NB4 (cell line): ENCODE data around the gene DPP4.
A peak's percentile ranks its signal among the peaks of the same experiment; 100 is the strongest.

Experiments used
- DNase-seq: peaks from one replicate; pipeline ENCODE4 v3.0.0; 2010; ENCODE audit warnings: low read depth
- H3K4me3 ChIP-seq: one replicate; pipeline ENCODE4 v1.5.1; 2011; ENCODE audit warnings: mild to moderate bottlenecking, low read depth, low read length, moderate library complexity
- CTCF ChIP-seq: IDR thresholded peaks from one replicate; pipeline ENCODE4 v1.5.1; 2012; ENCODE audit warnings: low read depth, low read length
- MAX ChIP-seq: IDR thresholded peaks from 2 replicates; pipeline ENCODE4 v1.6.1; 2011; ENCODE audit warnings: low read depth, low read length
- MYC ChIP-seq: IDR thresholded peaks from 2 replicates; pipeline ENCODE4 v1.6.1; 2011; ENCODE audit warnings: low read depth, low read length
- POLR2A ChIP-seq: IDR thresholded peaks from 2 replicates; pipeline ENCODE4 v1.6.1; 2011; ENCODE audit warnings: mild to moderate bottlenecking; ENCODE audit not compliant: insufficient read length; ENCODE audit errors: extremely low read depth

DPP4 gene

DNA sequence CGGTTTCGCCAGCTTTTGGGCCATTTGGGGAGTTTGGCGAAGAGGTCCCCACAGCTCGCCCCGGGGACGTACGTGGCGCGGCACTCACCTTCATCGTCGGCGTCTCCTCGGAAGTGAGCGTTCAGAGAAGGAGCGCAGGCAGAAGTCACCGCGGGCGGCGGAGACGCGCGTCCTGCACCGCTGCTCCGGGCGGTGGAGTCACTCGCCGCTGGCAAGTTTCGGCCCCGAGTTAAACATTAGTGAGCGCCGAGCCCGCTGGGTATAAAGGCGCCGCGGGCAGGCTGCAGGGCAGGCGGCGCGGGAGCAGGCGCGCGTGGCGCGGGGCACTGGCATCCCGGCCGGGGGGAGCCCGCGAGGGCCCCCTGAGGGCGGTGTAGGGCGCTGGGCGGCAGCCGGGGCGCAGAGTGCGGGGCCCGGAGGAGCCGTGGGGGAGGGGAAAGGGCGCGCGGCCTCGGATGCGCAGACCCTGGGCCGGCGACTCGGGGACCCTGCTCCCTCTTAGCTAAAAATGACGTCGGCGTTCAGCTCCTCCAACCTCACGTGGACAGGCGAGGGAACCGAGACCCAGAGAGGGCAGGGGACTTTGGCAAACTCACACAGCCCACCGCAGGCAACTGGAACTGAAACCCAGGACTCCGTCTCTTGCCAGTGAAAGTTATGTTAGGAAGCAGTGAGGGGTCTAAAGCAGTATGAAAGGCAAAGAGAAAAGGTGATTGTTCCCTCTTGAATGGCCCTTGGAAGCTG, at the start of gene DPP4:
DPP4 (minus strand) TSS at position 328 of the 744 bp plus-strand sequence; CDS start at position 94, 234 bp downstream.
- TF ChIP-seq MAX (no peak), CTCF (no peak), POLR2A (no peak), MYC (no peak)
- DNase-seq: peak; percentile 16
- H3K4me3 ChIP-seq: no peak within 1 kb of the TSS

DNA sequence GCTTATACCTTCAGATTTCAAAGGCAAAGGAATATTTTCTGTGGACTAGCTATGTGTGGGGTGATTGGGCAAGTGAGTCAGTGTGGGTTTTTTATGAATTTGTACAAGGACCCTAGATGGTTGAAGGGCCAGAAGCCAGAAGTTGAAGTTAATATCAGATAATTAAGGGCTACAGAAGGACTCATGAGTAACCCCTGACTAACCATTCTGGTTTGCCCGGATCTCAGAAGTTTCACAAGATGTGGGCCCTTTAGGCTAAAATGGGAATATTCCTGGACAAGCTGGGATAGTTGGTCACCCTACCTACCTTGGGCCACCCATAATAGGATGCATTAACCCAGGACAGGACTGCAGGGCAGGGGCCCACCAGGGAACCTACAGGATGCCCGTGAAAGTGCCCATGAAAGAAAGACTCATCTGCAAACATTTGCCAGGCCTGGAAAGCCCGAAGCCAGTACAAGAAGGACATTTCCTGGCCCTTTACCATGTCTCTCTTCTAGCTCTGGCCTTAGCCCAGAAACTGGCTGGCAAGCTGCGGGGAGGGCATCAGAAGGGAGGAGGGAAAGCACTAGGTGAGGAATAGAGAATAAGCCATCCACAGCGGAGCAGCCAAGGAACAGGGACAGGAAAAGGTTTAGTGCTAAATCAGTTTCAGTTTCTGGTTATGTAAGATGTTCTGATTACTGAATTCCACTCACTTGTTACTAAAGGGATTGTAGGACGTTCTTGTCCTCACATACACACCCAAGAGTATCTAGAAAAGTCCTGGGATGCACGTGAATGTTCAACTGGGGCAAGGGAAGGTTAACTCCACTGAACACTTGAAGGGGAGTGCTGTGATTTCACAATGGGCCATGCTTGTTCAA, 44.4 kb upstream of the DPP4 start:
- TF ChIP-seq MYC (no peak), POLR2A (no peak), CTCF (no peak), MAX (no peak)
- no peak overlapping the region for H3K4me3 ChIP-seq
- no peak for DNase-seq

- H3K4me3 ChIP-seq: no peak overlapping the region
- TF ChIP-seq MYC (no peak), POLR2A (no peak), MAX (no peak), CTCF (no peak)
- DNase-seq: no peak
Observed at GRCh38 chr2:162116352-162116751, 42.3 kb upstream of the DPP4 start.

DNA sequence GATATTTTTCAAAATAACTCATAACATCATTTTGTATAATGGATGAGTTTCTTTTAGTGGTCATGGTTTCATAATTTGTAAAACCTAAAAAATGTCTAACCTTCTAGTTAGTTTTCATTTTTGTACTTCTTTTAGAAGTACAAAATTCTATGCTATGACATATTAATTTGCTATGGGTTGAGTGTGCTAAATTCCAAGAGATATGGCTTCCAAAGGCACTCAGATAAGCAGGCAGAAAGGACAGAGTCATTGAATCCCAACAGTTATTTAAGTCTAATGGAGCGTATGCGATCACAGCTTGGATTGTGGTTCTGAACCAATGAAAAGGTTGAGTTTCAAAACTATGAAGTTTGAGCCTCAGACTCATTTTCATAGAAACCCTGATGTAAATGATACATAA, 41.1 kb upstream of the DPP4 start:
- no peak overlapping the region for H3K4me3 ChIP-seq
- TF ChIP-seq MYC (no peak), POLR2A (no peak), MAX (no peak), CTCF (no peak)
- DNase-seq: no peak

GRCh38 chr2:162114271-162114670, 40.3 kb upstream of the DPP4 start:
- TF ChIP-seq MYC (no peak), MAX (no peak), POLR2A (no peak), CTCF (no peak)
- DNase-seq: peak; percentile 50
- no peak overlapping the region for H3K4me3 ChIP-seq
